ENCODE data around the gene SH3RF3. TPM values are rescaled to one million over a fixed set of nuclear protein-coding genes. Genes with fewer than 3 reads are reported as not detected.

The SH3RF3 gene
- total RNA-seq, 3 donors from 2014 or later: 3.2 to 5.6 (median 4.6) TPM

GRCh38 chr2:109306190-109306589, 177.2 kb downstream of the SH3RF3 start:
- no peaks in the 10 kb centered on the region for H3K4me1 ChIP-seq
- H3K36me3 ChIP-seq: no peaks in the 10 kb centered on the region
- TF ChIP-seq CTCF (IDR thresholded peaks at IDR 0.05) (no peak), POLR2AphosphoS5 (IDR thresholded peaks at IDR 0.05) (no peak), POLR2A (IDR thresholded peaks at IDR 0.05) (no peak)
- H3K27me3 ChIP-seq: no peaks in the 10 kb centered on the region
- no peak overlapping the region for H3K4me3 ChIP-seq
- H3K9me3 ChIP-seq: no peaks in the 10 kb centered on the region
- no peak overlapping the region for H3K27ac ChIP-seq
- no peak for DNase-seq (ENCODE audit: low spot score in 2 of 2)
- intact Hi-C loops (cut with DNase I; ENCODE audit: low total_unique reads): no loop called here

- H3K9me3 ChIP-seq: no peaks in the 10 kb centered on the region
- no peaks in the 10 kb centered on the region for H3K4me1 ChIP-seq
- H3K27ac ChIP-seq: no peak overlapping the region
- H3K4me3 ChIP-seq: no peak overlapping the region
- TF ChIP-seq POLR2AphosphoS5 (IDR thresholded peaks at IDR 0.05): no peak
- TF ChIP-seq CTCF (IDR thresholded peaks at IDR 0.05): no peak
- TF ChIP-seq POLR2A (IDR thresholded peaks at IDR 0.05): no peak
- no peaks in the 10 kb centered on the region for H3K27me3 ChIP-seq
- DNase-seq (ENCODE audit: low spot score in 2 of 2): no peak
- no peaks in the 10 kb centered on the region for H3K36me3 ChIP-seq
- intact Hi-C loops (cut with DNase I; ENCODE audit: low total_unique reads): no loop called here
Observed at GRCh38 chr2:109311771-109312170, 182.8 kb downstream of the SH3RF3 start.

- intact Hi-C loops (cut with DNase I; ENCODE audit: low total_unique reads): no loop called here
- Histone ChIP-seq H3K27ac (no peak overlapping the region), H3K4me3 (no peak overlapping the region), H3K36me3 (no peaks in the 10 kb centered on the region), H3K27me3 (no peaks in the 10 kb centered on the region), H3K9me3 (no peaks in the 10 kb centered on the region), H3K4me1 (no peaks in the 10 kb centered on the region)
- DNase-seq (ENCODE audit: low spot score in 2 of 2): no peak
- no peak for TF ChIP-seq POLR2A (IDR thresholded peaks at IDR 0.05)
Observed at GRCh38 chr2:109312902-109313301, 183.9 kb downstream of the SH3RF3 start.

GRCh38 chr2:109313343-109313742, 184.3 kb downstream of the SH3RF3 start:
- H3K4me3 ChIP-seq: no peak overlapping the region
- TF ChIP-seq POLR2A (IDR thresholded peaks at IDR 0.05): no peak
- no peak for TF ChIP-seq POLR2AphosphoS5 (IDR thresholded peaks at IDR 0.05)
- no peak for TF ChIP-seq CTCF (IDR thresholded peaks at IDR 0.05)
- no peak overlapping the region for H3K27ac ChIP-seq
- H3K4me1 ChIP-seq: peaks cover 2 to 3% of the 10 kb centered on the region in 2 donors
- no peaks in the 10 kb centered on the region for H3K9me3 ChIP-seq
- H3K27me3 ChIP-seq: no peaks in the 10 kb centered on the region
- intact Hi-C loops (cut with DNase I; ENCODE audit: low total_unique reads): no loop called here
- no peak for DNase-seq (ENCODE audit: low spot score in 2 of 2)
- H3K36me3 ChIP-seq: no peaks in the 10 kb centered on the region

GRCh38 chr2:109316091-109316490, 187.1 kb downstream of the SH3RF3 start:
- DNase-seq (ENCODE audit: low spot score in 2 of 2): no peak
- intact Hi-C loops (cut with DNase I; ENCODE audit: low total_unique reads): no loop called here
- no peak for TF ChIP-seq POLR2AphosphoS5 (IDR thresholded peaks at IDR 0.05)
- TF ChIP-seq POLR2A (IDR thresholded peaks at IDR 0.05): no peak
- no peak for TF ChIP-seq CTCF (IDR thresholded peaks at IDR 0.05)
- Histone ChIP-seq H3K9me3 (no peaks in the 10 kb centered on the region), H3K27ac (no peak overlapping the region), H3K36me3 (no peaks in the 10 kb centered on the region), H3K4me1 (peaks cover 11 to 16% of the 10 kb centered on the region in 2 donors), H3K27me3 (no peaks in the 10 kb centered on the region), H3K4me3 (no peak overlapping the region)

All from breast epithelium (tissue), 4 donors.